ENCODE measurements around the gene PKDCC. TPM values are rescaled to one million over a fixed set of nuclear protein-coding genes. Genes with fewer than 3 reads are reported as not detected.

The PKDCC gene
- total and polyA plus RNA-seq, 2 of the 8 experiments (the other 6 are each of a cell fraction or from before 2014, with no cell fraction given), result 49.9 to 80.1 TPM

DNA sequence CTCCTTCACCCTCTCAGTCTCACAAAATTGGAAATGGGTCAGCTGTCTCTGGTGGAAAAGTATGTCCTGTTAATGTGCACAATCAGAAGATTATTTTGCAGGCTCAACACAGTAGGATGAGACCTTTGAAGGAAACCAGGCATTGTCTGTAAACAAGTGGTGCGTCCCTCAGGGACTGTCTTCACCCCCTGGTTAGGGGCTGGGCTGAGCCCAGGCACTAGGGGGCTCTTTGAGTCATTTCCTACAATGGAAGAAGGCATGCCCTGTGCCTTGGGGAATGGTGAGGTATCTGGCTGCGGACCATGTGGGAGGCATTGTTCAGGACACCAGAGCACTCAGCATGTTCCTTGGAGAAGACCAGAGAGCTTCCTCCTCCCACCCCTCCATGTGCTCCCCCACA lies 26.8 kb downstream of the PKDCC start:
- no peak for FAIRE-seq
- POLR2A ChIA-PET (ENCODE audit: partially characterized antibody), result interaction anchor here (1.1 kb wide), 1 partner anchor 29 kb away, joined by 3 read pairs; no protein-coding TSS in a partner anchor
- no peaks in the 10 kb centered on the region for H4K20me1 ChIP-seq (replicated peaks in 1 of 2; ENCODE audit: control insufficient read depth in 1 of 2, insufficient read depth in 2 of 2, low read length in 2 of 2)

More for the DNA sequence above, 26.8 kb downstream of the PKDCC start:
- H2AK5ac ChIP-seq (ENCODE audit: low read depth, low read length), result no peak overlapping the region
- no peak overlapping the region for H3K4me3 ChIP-seq (ENCODE audit: extremely low read depth in 1 of 4, insufficient read depth in 2 of 4, low read depth in 3 of 4, low read length in 4 of 4)
- H3K27ac ChIP-seq (ENCODE audit: low read depth, low read length), result no peak overlapping the region
- no peak overlapping the region for H3K9ac ChIP-seq (replicated peaks in 1 of 4; ENCODE audit: extremely low read depth in 1 of 4, low read depth in 3 of 4, low read length in 3 of 4)
- H4K8ac ChIP-seq (ENCODE audit: extremely low read depth, insufficient read depth, low read length), result no peak overlapping the region; the same call in 1 of the 2 replicates
- no peak overlapping the region; the same call in 1 of the 2 replicates for H2BK12ac ChIP-seq (ENCODE audit: low read depth, low read length)
- H3K36me3 ChIP-seq (ENCODE audit: control insufficient read depth in 2 of 4, insufficient read depth in 4 of 4, low read length in 3 of 4), result no peaks in the 10 kb centered on the region
- no peak overlapping the region for H3K4ac ChIP-seq (replicated peaks; ENCODE audit: insufficient read length, low read depth, low read length)
- no peak overlapping the region for H2BK5ac ChIP-seq (ENCODE audit: low read depth, low read length)
- H3K4me2 ChIP-seq (ENCODE audit: insufficient read depth in 1 of 2, low read depth in 2 of 2, low read length in 2 of 2), result no peak overlapping the region
- H2BK20ac ChIP-seq (ENCODE audit: low read length), result no peak overlapping the region; the same call in 1 of the 2 replicates
- no peak overlapping the region for H2BK120ac ChIP-seq (replicated peaks; ENCODE audit: low read depth, low read length)
- TF ChIP-seq RAD21 (IDR thresholded peaks at IDR 0.05 in 1 of 2, conservative IDR thresholded peaks at IDR 0.05 in 1 of 2; ENCODE audit: low read depth in 2 of 2, low read length in 2 of 2) (peak in 1 of 2 experiments; percentile 42; a peak in 1 of 4 replicates), MAX (IDR thresholded peaks at IDR 0.05) (peak; percentile 67; the same call in 1 of the 2 replicates), CTCF (IDR thresholded peaks at IDR 0.05; ENCODE audit: control extremely low read depth in 1 of 3, insufficient read depth in 1 of 3, low read depth in 1 of 3, low read length in 3 of 3) (peak; percentile 42 to 58 (median 52))
- TF ChIP-seq, protein P1, sequence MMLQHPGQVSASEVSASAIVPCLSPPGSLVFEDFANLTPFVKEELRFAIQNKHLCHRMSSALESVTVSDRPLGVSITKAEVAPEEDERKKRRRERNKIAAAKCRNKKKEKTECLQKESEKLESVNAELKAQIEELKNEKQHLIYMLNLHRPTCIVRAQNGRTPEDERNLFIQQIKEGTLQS (IDR thresholded peaks at IDR 0.05; ENCODE audit: insufficient read depth, low read depth, low read length), result no peak
- no peaks in the 10 kb centered on the region; the same call in 1 of the 2 replicates for H3K23me2 ChIP-seq (ENCODE audit: low read depth, low read length)
- H3K18ac ChIP-seq (ENCODE audit: extremely low read depth, low read length), result peak overlapping the region; percentile 51; the same call in 1 of the 2 replicates
- WGBS, 2 experiments (ENCODE audit: extremely low coverage in 1 of 2, insufficient coverage in 1 of 2, insufficient read length in 1 of 2, insufficient replicate concordance in 2 of 2, low coverage in 1 of 2, low lambda C conversion rate in 2 of 2, missing lambda C conversion rate in 1 of 2), result 85% methylated on average over 2 of the region's 2 CpGs; no CpG with 5 or more reads in 1 of the 2 experiments
- H3K9me3 ChIP-seq (ENCODE audit: insufficient read depth in 2 of 2, low read depth in 1 of 2, low read length in 1 of 2), result no peaks in the 10 kb centered on the region
- H3K4me1 ChIP-seq (replicated peaks in 1 of 4; ENCODE audit: control insufficient read depth in 3 of 4, insufficient read depth in 4 of 4, low read length in 3 of 4), result peaks cover 0 to 9% (median 0%) of the 10 kb centered on the region in 4 experiments; a peak in 2 of 7 replicates
- no peak overlapping the region for H3K23ac ChIP-seq (ENCODE audit: insufficient read length)
- no peak for DNase-seq (ENCODE audit: low read depth in 1 of 2, low spot score in 2 of 2)
- CTCF ChIA-PET (ENCODE audit: partially characterized antibody), result interaction anchor here (0.9 to 25.9 kb wide), 21 partner anchors 8 to 245 kb away, joined by 3 to 890 read pairs (median 4); no protein-coding TSS in a partner anchor
- H3K56ac ChIP-seq (replicated peaks; ENCODE audit: insufficient read length, low read depth, low read length), result no peak overlapping the region
- no peak overlapping the region for H3K14ac ChIP-seq (ENCODE audit: insufficient read length)
- H3K79me1 ChIP-seq (ENCODE audit: low read depth, low read length), result no peaks in the 10 kb centered on the region
- no peak overlapping the region for H4K91ac ChIP-seq (replicated peaks; ENCODE audit: insufficient read length, low read length)
- H3K27me3 ChIP-seq (replicated peaks in 1 of 4; ENCODE audit: control insufficient read depth in 3 of 4, extremely low read depth in 1 of 4, insufficient read depth in 3 of 4, low read length in 3 of 4), result no peaks in the 10 kb centered on the region
- H2AFZ ChIP-seq (ENCODE audit: low read length), result peak overlapping the region; percentile 98
- H4K5ac ChIP-seq (ENCODE audit: insufficient read length, low read depth, low read length), result no peak overlapping the region
- no peak overlapping the region for H2BK15ac ChIP-seq (ENCODE audit: low read length)
- H3K79me2 ChIP-seq (ENCODE audit: control insufficient read depth in 1 of 2, insufficient read depth in 2 of 2, low read length in 2 of 2), result no peaks in the 10 kb centered on the region
